ENCODE results near the gene MET.

MET gene

DNA sequence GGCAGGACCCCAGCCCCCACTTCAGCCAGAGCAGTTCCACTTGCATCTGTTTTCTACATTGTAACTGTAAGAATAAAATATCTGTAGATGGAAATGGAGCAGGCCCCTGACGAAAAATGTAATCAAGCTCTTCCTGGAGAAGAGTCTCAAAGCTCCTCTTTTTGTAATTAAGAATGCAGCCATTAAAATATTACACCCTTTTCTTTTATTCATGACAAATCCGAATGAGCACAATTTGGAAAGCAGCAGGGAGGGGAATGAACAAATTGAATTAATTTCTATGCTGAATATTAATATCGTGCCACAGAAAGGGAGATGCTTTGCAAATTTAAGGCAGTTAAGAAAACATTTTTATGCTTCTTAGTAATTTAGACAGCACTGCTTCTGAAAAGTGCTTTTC, 165.6 kb downstream of the MET start:
- TF ChIP-seq, protein P1, sequence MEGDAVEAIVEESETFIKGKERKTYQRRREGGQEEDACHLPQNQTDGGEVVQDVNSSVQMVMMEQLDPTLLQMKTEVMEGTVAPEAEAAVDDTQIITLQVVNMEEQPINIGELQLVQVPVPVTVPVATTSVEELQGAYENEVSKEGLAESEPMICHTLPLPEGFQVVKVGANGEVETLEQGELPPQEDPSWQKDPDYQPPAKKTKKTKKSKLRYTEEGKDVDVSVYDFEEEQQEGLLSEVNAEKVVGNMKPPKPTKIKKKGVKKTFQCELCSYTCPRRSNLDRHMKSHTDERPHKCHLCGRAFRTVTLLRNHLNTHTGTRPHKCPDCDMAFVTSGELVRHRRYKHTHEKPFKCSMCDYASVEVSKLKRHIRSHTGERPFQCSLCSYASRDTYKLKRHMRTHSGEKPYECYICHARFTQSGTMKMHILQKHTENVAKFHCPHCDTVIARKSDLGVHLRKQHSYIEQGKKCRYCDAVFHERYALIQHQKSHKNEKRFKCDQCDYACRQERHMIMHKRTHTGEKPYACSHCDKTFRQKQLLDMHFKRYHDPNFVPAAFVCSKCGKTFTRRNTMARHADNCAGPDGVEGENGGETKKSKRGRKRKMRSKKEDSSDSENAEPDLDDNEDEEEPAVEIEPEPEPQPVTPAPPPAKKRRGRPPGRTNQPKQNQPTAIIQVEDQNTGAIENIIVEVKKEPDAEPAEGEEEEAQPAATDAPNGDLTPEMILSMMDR (IDR thresholded peaks at IDR 0.05), result no peak
- Mint-ChIP-seq H3K9me3 (no peaks in the 10 kb centered on the region), H3K36me3 (ENCODE audit: low read depth) (no peaks in the 10 kb centered on the region), H3K4me1 (no peaks in the 10 kb centered on the region), H3K4me3 (no peak overlapping the region), H3K27ac (no peak overlapping the region), H3K27me3 (ENCODE audit: low read depth, poor library complexity) (peaks cover 13% of the 10 kb centered on the region)
- no peak for DNase-seq

DNA sequence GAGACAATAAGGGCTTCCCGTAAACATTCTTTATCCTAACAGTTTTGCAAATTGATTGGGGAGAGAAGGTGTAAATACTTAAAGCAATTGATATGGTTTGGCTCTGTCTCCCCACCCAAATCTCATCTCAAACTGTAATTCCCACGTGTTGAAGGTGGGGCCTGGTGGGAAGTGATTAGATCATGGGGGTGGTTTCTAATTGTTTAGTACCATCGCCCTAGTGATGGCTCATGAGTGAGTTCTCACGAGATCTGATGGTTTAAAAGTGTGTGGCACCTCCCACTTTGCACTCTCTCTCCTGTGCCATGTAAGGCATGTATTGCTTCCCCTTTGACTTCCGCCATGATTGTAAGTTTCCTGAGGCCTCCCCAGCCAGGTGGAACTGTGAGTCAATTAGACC, 168.3 kb downstream of the MET start:
- no peak overlapping the region for H3K4me3 Mint-ChIP-seq
- no peak overlapping the region for H3K27ac Mint-ChIP-seq
- H3K27me3 Mint-ChIP-seq (ENCODE audit: low read depth, poor library complexity), result peaks cover 9% of the 10 kb centered on the region
- H3K9me3 Mint-ChIP-seq, result no peaks in the 10 kb centered on the region
- DNase-seq, result no peak
- H3K4me1 Mint-ChIP-seq, result no peaks in the 10 kb centered on the region
- H3K36me3 Mint-ChIP-seq (ENCODE audit: low read depth), result no peaks in the 10 kb centered on the region
- TF ChIP-seq, protein P1 (IDR thresholded peaks at IDR 0.05), result no peak

- Mint-ChIP-seq H3K36me3 (ENCODE audit: low read depth) (no peaks in the 10 kb centered on the region), H3K9me3 (no peaks in the 10 kb centered on the region), H3K4me1 (no peaks in the 10 kb centered on the region), H3K27me3 (ENCODE audit: low read depth, poor library complexity) (peaks cover 9% of the 10 kb centered on the region), H3K27ac (no peak overlapping the region), H3K4me3 (no peak overlapping the region)
- TF ChIP-seq, protein P1 (IDR thresholded peaks at IDR 0.05), result no peak
- no peak for DNase-seq
Measured at GRCh38 chr7:116842371-116842770, 170.4 kb downstream of the MET start.

DNA sequence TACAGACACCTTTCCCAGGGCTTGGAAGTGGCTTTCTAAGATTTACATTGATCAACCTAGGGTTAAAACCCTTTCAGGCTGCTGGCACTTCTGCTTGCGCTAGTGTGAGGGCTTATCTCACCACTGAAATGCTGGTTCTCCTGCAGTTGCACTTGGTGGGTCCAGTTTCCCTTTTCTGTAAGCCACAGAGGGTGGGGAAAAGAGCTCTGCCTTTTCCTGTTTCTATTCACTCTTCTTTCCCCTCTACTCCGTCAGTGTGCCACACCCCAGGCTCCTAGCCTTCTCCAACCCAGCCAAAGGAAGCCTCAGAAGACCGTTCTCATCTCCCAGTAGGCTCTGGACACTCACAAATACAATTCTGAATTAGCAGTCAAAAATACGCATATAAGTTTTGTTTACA, 171.4 kb downstream of the MET start:
- Mint-ChIP-seq H3K4me1 (no peaks in the 10 kb centered on the region), H3K27me3 (ENCODE audit: low read depth, poor library complexity) (peaks cover 9% of the 10 kb centered on the region), H3K4me3 (no peak overlapping the region), H3K36me3 (ENCODE audit: low read depth) (no peaks in the 10 kb centered on the region), H3K9me3 (no peaks in the 10 kb centered on the region), H3K27ac (no peak overlapping the region)
- TF ChIP-seq, protein P1 (IDR thresholded peaks at IDR 0.05), result no peak
- DNase-seq, result no peak
